Measurements from ENCODE around the gene CD58.
"Not testable (repeated sequence)": the region's sequence is repeated elsewhere in the genome, so short reads cannot be mapped to it uniquely, and the experiment has no call there.

- not testable (repeated sequence) for TF ChIP-seq CTCF, POLR2A (IDR thresholded peaks at IDR 0.05)
Measured at GRCh38 chr1:116608151-116608550, 37.3 kb upstream of the CD58 start.

All from adrenal gland (tissue), 5 donors.